GM12878 (cell line): ENCODE results near the gene IL12B. TPM values are rescaled to one million over a fixed set of nuclear protein-coding genes. Genes with fewer than 3 reads are reported as not detected.

Experiments
- ATAC-seq: fragments of 200-7000 bp; cut with Tn5 transposase; 3 replicates; pipeline ENCODE4 v1.9.1; 2020; ENCODE audit warnings: mild to moderate bottlenecking, moderate library complexity
- BruUV-seq: library from RNA; stranded (reverse); fragments of 400-500 nt; replicated peaks from 2 replicates; lab custom pipeline; 2021; lab: Mats Ljungman, UMichigan
- CTCF ChIA-PET: fragments of 300-600 bp; sonication (Branson Sonifier 250); formaldehyde crosslinking; extraction: SDS; loops from one replicate; lab custom pipeline; 2021; ENCODE audit warnings: inconsistent platforms; lab: Yijun Ruan, JAX
- POLR2A ChIA-PET: fragments of 350-600 bp; formaldehyde crosslinking; extraction: SDS; loops from one replicate; lab custom pipeline; 2021; ENCODE audit warnings: inconsistent platforms; lab: Charles Lee
- RAD21 ChIA-PET: fragments of 300-600 bp; sonication (Branson Sonifier 250); formaldehyde crosslinking; loops from one replicate; lab custom pipeline; 2023; ENCODE audit warnings: antibody characterized with exemption; ENCODE audit not compliant: unreplicated experiment; lab: Charles Lee
- SMC1A ChIA-PET: fragments of 300-600 bp; sonication (Branson Sonifier 250); formaldehyde crosslinking; loops from one replicate; lab custom pipeline; 2023; ENCODE audit not compliant: unreplicated experiment, uncharacterized antibody; lab: Charles Lee
- DNase-seq: peaks from one replicate; pipeline ENCODE4 v3.0.0-alpha.2; 2011; ENCODE audit warnings: low read depth, low spot score
- FAIRE-seq: peaks from 3 replicates; lab custom pipeline; 2011; peaks lifted over from hg19 to GRCh38; lab: Jason Lieb, UNC
- H2AFZ ChIP-seq: 2 replicates; pipeline ENCODE4 v1.6.0; 2011; ENCODE audit warnings: low read depth, low read length, control low read depth; ENCODE audit not compliant: control insufficient read depth
- H3K27ac ChIP-seq: 2 replicates; pipeline ENCODE4 v1.5.1; 2011; ENCODE audit warnings: control low read depth; ENCODE audit not compliant: control insufficient read depth, insufficient read depth
- H3K27me3 ChIP-seq, 2 experiments: replicated peaks in 1 of 2; 2 replicates each; pipeline versions ENCODE4 v1.6.0 to v1.6.1; 2011; ENCODE audit warnings: low read length in 1 of 2; ENCODE audit not compliant: control insufficient read depth in 2 of 2, insufficient read depth in 2 of 2
- H3K36me3 ChIP-seq, 2 experiments: 2 replicates each; pipeline ENCODE4 v1.5.1; 2011; ENCODE audit warnings: low read length in 1 of 2; ENCODE audit not compliant: control insufficient read depth in 2 of 2, insufficient read depth in 2 of 2
- H3K4me1 ChIP-seq: 2 replicates; pipeline ENCODE4 v1.6.1; 2011; ENCODE audit warnings: mild to moderate bottlenecking, low read length, moderate library complexity, mixed read lengths; ENCODE audit not compliant: control insufficient read depth, insufficient read depth
- H3K4me2 ChIP-seq: 2 replicates; pipeline ENCODE4 v1.6.0; 2011; ENCODE audit warnings: control low read depth; ENCODE audit not compliant: control insufficient read depth, insufficient read depth
- H3K4me3 ChIP-seq: fragments of 200-600 bp; sonication (generic); 2 replicates; pipeline ENCODE4 v1.5.1; 2016
- H3K79me2 ChIP-seq: 2 replicates; pipeline ENCODE4 v1.6.0; 2011; ENCODE audit warnings: low read length; ENCODE audit not compliant: control insufficient read depth, insufficient read depth
- H3K9ac ChIP-seq: 2 replicates; pipeline ENCODE4 v1.8.0; 2011; ENCODE audit warnings: low read length, control low read depth, mixed read lengths; ENCODE audit not compliant: control insufficient read depth, insufficient read depth
- H3K9me3 ChIP-seq: replicated peaks from 3 replicates; pipeline ENCODE4 v1.5.1; 2011; ENCODE audit warnings: mild to moderate bottlenecking, low read length; ENCODE audit not compliant: control insufficient read depth, insufficient read depth
- H4K20me1 ChIP-seq: 2 replicates; pipeline ENCODE4 v1.6.0; 2011; ENCODE audit not compliant: control insufficient read depth, insufficient read depth
- BACH1 ChIP-seq: fragments of 450-650 bp; IDR thresholded peaks from 2 replicates; pipeline ENCODE4 v1.6.1; 2017; ENCODE audit warnings: mild to moderate bottlenecking, borderline replicate concordance
- EGR1 ChIP-seq, 2 experiments: IDR thresholded peaks; 1 replicate in 1 of 2; 2 replicates in 1 of 2; pipeline ENCODE4 v1.6.1; 2011 to 2012; ENCODE audit warnings: low read depth in 2 of 2, low read length in 2 of 2, borderline replicate concordance in 1 of 2, mild to moderate bottlenecking in 1 of 2, moderate library complexity in 1 of 2
- GATAD2B ChIP-seq: fragments of 450-650 bp; conservative IDR thresholded peaks from 2 replicates; pipeline ENCODE4 v1.6.1; 2017; ENCODE audit warnings: low read depth, mild to moderate bottlenecking, moderate library complexity
- HDAC2 ChIP-seq: fragments of 200-600 bp; sonication (generic); IDR thresholded peaks from 2 replicates; pipeline ENCODE4 v1.6.1; 2017
- IKZF1 ChIP-seq: fragments of 450-650 bp; conservative IDR thresholded peaks from 2 replicates; pipeline ENCODE4 v1.6.1; 2017; ENCODE audit warnings: antibody characterized with exemption, mild to moderate bottlenecking
- IKZF2 ChIP-seq, 2 experiments: fragments of 450-650 bp; IDR thresholded peaks; 2 replicates each; pipeline ENCODE4 v1.6.1; 2017; ENCODE audit warnings: mild to moderate bottlenecking in 2 of 2, moderate library complexity in 2 of 2
- KLF5 ChIP-seq: fragments of 450-650 bp; IDR thresholded peaks from 2 replicates; pipeline ENCODE4 v1.6.1; 2014; ENCODE audit warnings: mild to moderate bottlenecking; ENCODE audit not compliant: partially characterized antibody
- LARP7 ChIP-seq: fragments of 450-650 bp; IDR thresholded peaks from 2 replicates; pipeline ENCODE4 v1.6.1; 2017; ENCODE audit warnings: mild to moderate bottlenecking
- MTA2 ChIP-seq: fragments of 450-650 bp; IDR thresholded peaks from 2 replicates; pipeline ENCODE4 v1.6.1; 2016; ENCODE audit warnings: low read depth, mild to moderate bottlenecking, moderate library complexity
- MXI1 ChIP-seq: fragments of 150-350 bp; IDR thresholded peaks from 2 replicates; pipeline ENCODE4 v1.6.1; 2011; ENCODE audit warnings: low read depth, mild to moderate bottlenecking, inconsistent platforms, low read length, improper control_type of control experiment
- SMARCA5 ChIP-seq: fragments of 450-650 bp; IDR thresholded peaks from 2 replicates; pipeline ENCODE4 v1.6.1; 2017; ENCODE audit warnings: mild to moderate bottlenecking
- YY1 ChIP-seq: IDR thresholded peaks from 2 replicates; pipeline ENCODE4 v1.6.1; 2011; ENCODE audit warnings: low read depth, mild to moderate bottlenecking, low read length
- ZNF24 ChIP-seq: fragments of 450-650 bp; IDR thresholded peaks from 2 replicates; pipeline ENCODE4 v1.6.1; 2017; ENCODE audit warnings: antibody characterized with exemption, mild to moderate bottlenecking
- WGBS: methylation state at CpG from one replicate; pipeline ENCODE4 v1.1.6; 2016; ENCODE audit warnings: low lambda C conversion rate; ENCODE audit not compliant: insufficient replicate concordance, insufficient coverage; ENCODE audit errors: missing lambda C conversion rate; 5-methylcytosine and 5-hydroxymethylcytosine counted together
- in situ Hi-C: fragments of 300-500 bp; cut with MboI; formaldehyde crosslinking; loops from 9 replicates; pipeline ENCODE4 v1.14.3; 2018; ENCODE audit warnings: mixed read lengths
- intact Hi-C: fragments of 100-400 bp; cut with micrococcal nuclease; formaldehyde crosslinking; loops from one replicate; pipeline ENCODE4 v1.14.2; 2022; ENCODE audit not compliant: unreplicated experiment
- polyA plus RNA-seq, 11 experiments: library from polyadenylated mRNA; depleted of rRNA in 4 of 11; unstranded in 6 of 11; stranded (reverse) in 5 of 11; fragments of >200 nt; fragmentation: Nextera tagmentation in 4 of 11; fragmentation: Illumina TruSeq in 1 of 11; extraction: Ambion mirVana in 4 of 11; extraction: Trizol in 1 of 11; gene quantifications; 1 replicate in 1 of 11; 2 replicates in 10 of 11; pipeline versions ENCODE4 v1.2.1 to v1.2.3, GENCODE V29; 2011 to 2016; ENCODE audit warnings: inconsistent platforms in 2 of 11, missing spikeins in 2 of 11, low read depth in 1 of 11
- total RNA-seq, 4 experiments: library from RNA; depleted of rRNA in 3 of 4; stranded (reverse); fragments of >200 nt in 3 of 4; fragmentation: Illumina TruSeq in 1 of 4; extraction: Trizol in 1 of 4; gene quantifications; 2 replicates each; pipeline versions ENCODE4 v1.2.1 to v1.2.3, GENCODE V29; 2013 to 2021
- TF ChIP-seq, protein P1 (sequence below): fragments of 450-650 bp; IDR thresholded peaks from 2 replicates; pipeline ENCODE4 v1.6.1; 2016; ENCODE audit warnings: mild to moderate bottlenecking
- TF ChIP-seq, protein P2 (sequence below): fragments of 450-650 bp; IDR thresholded peaks from 2 replicates; pipeline ENCODE4 v1.6.1; 2018; ENCODE audit warnings: borderline replicate concordance, mild to moderate bottlenecking; ENCODE audit not compliant: partially characterized antibody
- TF ChIP-seq, protein P3 (sequence below): fragments of 450-650 bp; IDR thresholded peaks from 2 replicates; pipeline ENCODE4 v1.6.1; 2017; ENCODE audit warnings: antibody characterized with exemption, mild to moderate bottlenecking, moderate library complexity

The IL12B gene
- total and polyA plus RNA-seq, 10 of the 15 experiments (the other 5 are each of a cell fraction or from before 2014, with no cell fraction given), result 0.15 to 0.72 (median 0.45) TPM

DNA sequence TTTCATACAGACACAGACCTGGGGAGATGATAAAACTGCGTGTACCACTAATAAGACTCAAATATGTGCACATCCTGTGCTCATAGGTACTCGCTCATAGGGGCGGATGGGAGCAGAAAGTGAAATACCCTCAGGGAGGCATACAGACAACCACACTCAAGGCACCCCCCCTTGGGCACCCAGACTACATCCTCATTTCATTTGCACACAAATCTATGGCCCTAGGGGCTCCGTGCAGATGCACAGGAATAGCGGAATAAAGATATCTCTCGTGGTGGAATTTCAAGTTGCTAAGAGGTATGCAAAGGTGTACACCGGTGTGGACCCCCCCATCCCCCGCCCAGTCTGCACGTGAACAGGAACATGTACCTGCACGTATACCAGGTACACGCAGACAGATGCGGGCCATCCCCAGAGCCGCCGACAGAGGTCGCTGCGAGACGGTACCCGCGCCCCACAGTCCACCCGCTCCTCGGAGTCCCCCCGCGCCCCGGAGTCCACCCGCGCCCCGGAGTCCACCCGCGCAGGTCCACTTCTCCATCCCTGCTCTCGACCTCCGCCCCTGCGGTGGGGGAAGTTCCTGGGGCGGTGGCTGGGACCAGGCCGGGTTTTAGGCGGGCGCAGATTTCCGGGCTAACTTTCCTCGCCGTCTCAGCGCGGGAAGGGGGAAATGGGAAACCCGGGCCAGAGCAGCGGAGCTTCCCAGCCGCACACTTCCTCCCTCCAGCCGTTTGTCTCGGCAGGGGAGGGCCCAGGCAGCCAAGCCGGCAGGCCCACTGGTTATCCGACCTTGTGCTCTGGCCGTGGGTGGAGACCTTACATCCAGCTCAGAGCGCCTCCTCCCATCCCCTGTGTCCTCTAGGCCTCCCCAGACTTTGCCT is 1.0 kb upstream of the IL12B start:
- no peak overlapping the region for H3K27ac ChIP-seq
- ATAC-seq, result peak; percentile 83
- CTCF ChIA-PET, result interaction anchor here (0.6 to 3.4 kb wide), 28 partner anchors 8 to 1157 kb away, joined by 3 to 60 read pairs (median 5); no protein-coding TSS in a partner anchor
- WGBS, result 2% methylated on average over 48 of the region's 50 CpGs
- no peak overlapping the region for H3K9ac ChIP-seq
- peak overlapping the region; percentile 77 for H2AFZ ChIP-seq
- intact Hi-C loops (loop anchor here (1.0 to 10.0 kb wide), 7 partner anchors 96 to 656 kb away; partner anchors contain the start of gene ADRA1B), in situ Hi-C loops (no loop called here)
- peak overlapping the region; percentile 54 for H3K4me3 ChIP-seq
- H4K20me1 ChIP-seq, result no peaks in the 10 kb centered on the region
- no peaks in the 10 kb centered on the region for H3K36me3 ChIP-seq
- peak; percentile 77 for FAIRE-seq
- POLR2A ChIA-PET, result interaction anchor here (1.5 kb wide), 1 partner anchor 81 kb away, joined by 7 read pairs; no protein-coding TSS in a partner anchor
- no peaks in the 10 kb centered on the region for H3K79me2 ChIP-seq
- SMC1A ChIA-PET, result interaction anchor here (0.6 to 4.5 kb wide), 22 partner anchors 7 to 775 kb away, joined by 3 to 74 read pairs (median 5); no protein-coding TSS in a partner anchor
- 0 out of 4 replicates have a peak, but pooled peaks cover 0 to 3% of the 10 kb centered on the region in 2 experiments for H3K27me3 ChIP-seq
- RAD21 ChIA-PET, result interaction anchor here (0.6 to 3.3 kb wide), 21 partner anchors 10 to 656 kb away, joined by 3 to 38 read pairs (median 5); no protein-coding TSS in a partner anchor
- BruUV-seq, result no TSS peak
- peaks cover 10% of the 10 kb centered on the region for H3K4me1 ChIP-seq
- no peak for DNase-seq
- no peaks in the 10 kb centered on the region for H3K9me3 ChIP-seq
- peak overlapping the region; percentile 82 for H3K4me2 ChIP-seq
- TF ChIP-seq IKZF2 (IDR thresholded peaks at IDR 0.05), result peak; percentile 58 to 73
- TF ChIP-seq KLF5, result no peak
- no peak for TF ChIP-seq EGR1 (IDR thresholded peaks at IDR 0.05; ENCODE audit: borderline replicate concordance in 1 of 2, low read depth in 2 of 2, low read length in 2 of 2)
- 0 out of 2 replicates have a peak, but pooled peaks have one; percentile 1 for TF ChIP-seq MXI1
- peak; percentile 85 for TF ChIP-seq IKZF1
- TF ChIP-seq YY1, result 0 out of 2 replicates have a peak, but pooled peaks have one; percentile 27
- no peak for TF ChIP-seq HDAC2
- TF ChIP-seq BACH1, result peak; percentile 68; the same call in 1 of the 2 replicates
- TF ChIP-seq, protein P1, sequence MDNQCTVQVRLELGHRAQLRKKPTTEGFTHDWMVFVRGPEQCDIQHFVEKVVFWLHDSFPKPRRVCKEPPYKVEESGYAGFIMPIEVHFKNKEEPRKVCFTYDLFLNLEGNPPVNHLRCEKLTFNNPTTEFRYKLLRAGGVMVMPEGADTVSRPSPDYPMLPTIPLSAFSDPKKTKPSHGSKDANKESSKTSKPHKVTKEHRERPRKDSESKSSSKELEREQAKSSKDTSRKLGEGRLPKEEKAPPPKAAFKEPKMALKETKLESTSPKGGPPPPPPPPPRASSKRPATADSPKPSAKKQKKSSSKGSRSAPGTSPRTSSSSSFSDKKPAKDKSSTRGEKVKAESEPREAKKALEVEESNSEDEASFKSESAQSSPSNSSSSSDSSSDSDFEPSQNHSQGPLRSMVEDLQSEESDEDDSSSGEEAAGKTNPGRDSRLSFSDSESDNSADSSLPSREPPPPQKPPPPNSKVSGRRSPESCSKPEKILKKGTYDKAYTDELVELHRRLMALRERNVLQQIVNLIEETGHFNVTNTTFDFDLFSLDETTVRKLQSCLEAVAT, result 0 out of 2 replicates have a peak, but pooled peaks have one; percentile 24
- TF ChIP-seq LARP7, result 0 out of 2 replicates have a peak, but pooled peaks have one; percentile 21
- TF ChIP-seq, protein P2, sequence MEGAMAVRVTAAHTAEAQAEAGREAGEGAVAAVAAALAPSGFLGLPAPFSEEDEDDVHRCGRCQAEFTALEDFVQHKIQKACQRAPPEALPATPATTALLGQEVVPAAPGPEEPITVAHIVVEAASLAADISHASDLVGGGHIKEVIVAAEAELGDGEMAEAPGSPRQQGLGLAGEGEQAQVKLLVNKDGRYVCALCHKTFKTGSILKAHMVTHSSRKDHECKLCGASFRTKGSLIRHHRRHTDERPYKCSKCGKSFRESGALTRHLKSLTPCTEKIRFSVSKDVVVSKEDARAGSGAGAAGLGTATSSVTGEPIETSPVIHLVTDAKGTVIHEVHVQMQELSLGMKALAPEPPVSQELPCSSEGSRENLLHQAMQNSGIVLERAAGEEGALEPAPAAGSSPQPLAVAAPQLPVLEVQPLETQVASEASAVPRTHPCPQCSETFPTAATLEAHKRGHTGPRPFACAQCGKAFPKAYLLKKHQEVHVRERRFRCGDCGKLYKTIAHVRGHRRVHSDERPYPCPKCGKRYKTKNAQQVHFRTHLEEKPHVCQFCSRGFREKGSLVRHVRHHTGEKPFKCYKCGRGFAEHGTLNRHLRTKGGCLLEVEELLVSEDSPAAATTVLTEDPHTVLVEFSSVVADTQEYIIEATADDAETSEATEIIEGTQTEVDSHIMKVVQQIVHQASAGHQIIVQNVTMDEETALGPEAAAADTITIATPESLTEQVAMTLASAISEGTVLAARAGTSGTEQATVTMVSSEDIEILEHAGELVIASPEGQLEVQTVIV, result no peak
- no peak for TF ChIP-seq ZNF24
- peak; percentile 86; the same call in 1 of the 2 replicates for TF ChIP-seq GATAD2B
- TF ChIP-seq, protein P3, sequence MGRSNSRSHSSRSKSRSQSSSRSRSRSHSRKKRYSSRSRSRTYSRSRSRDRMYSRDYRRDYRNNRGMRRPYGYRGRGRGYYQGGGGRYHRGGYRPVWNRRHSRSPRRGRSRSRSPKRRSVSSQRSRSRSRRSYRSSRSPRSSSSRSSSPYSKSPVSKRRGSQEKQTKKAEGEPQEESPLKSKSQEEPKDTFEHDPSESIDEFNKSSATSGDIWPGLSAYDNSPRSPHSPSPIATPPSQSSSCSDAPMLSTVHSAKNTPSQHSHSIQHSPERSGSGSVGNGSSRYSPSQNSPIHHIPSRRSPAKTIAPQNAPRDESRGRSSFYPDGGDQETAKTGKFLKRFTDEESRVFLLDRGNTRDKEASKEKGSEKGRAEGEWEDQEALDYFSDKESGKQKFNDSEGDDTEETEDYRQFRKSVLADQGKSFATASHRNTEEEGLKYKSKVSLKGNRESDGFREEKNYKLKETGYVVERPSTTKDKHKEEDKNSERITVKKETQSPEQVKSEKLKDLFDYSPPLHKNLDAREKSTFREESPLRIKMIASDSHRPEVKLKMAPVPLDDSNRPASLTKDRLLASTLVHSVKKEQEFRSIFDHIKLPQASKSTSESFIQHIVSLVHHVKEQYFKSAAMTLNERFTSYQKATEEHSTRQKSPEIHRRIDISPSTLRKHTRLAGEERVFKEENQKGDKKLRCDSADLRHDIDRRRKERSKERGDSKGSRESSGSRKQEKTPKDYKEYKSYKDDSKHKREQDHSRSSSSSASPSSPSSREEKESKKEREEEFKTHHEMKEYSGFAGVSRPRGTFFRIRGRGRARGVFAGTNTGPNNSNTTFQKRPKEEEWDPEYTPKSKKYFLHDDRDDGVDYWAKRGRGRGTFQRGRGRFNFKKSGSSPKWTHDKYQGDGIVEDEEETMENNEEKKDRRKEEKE, result no peak
- TF ChIP-seq SMARCA5, result peak; percentile 37
- 0 out of 2 replicates have a peak, but pooled peaks have one; percentile 23 for TF ChIP-seq MTA2
